ENCODE data around the gene ADIPOR2.
A peak's percentile ranks its signal among the peaks of the same experiment; 100 is the strongest.
"Not testable (repeated sequence)": the region's sequence is repeated elsewhere in the genome, so short reads cannot be mapped to it uniquely, and the experiment has no call there.

ADIPOR2 gene

GRCh38 chr12:1705774-1706631, 15.1 kb downstream of the ADIPOR2 start:
- DNase-seq (ENCODE audit: low read depth), result peak; percentile 14
- no peak overlapping the region for H3K4me3 ChIP-seq (ENCODE audit: low read depth, low read length)
- no peak for TF ChIP-seq MYC (IDR thresholded peaks at IDR 0.05; ENCODE audit: low read depth, low read length)
- no peak for TF ChIP-seq CTCF (IDR thresholded peaks at IDR 0.05; ENCODE audit: low read depth, low read length)
- TF ChIP-seq POLR2A (IDR thresholded peaks at IDR 0.05; ENCODE audit: extremely low read depth, insufficient read length), result no peak
- TF ChIP-seq MAX (IDR thresholded peaks at IDR 0.05; ENCODE audit: low read depth, low read length), result no peak

GRCh38 chr12:1706632-1706980, 15.7 kb downstream of the ADIPOR2 start:
- no peak overlapping the region for H3K4me3 ChIP-seq (ENCODE audit: low read depth, low read length)
- TF ChIP-seq MYC (IDR thresholded peaks at IDR 0.05; ENCODE audit: low read depth, low read length) (no peak), POLR2A (IDR thresholded peaks at IDR 0.05; ENCODE audit: extremely low read depth, insufficient read length) (no peak), CTCF (IDR thresholded peaks at IDR 0.05; ENCODE audit: low read depth, low read length) (no peak), MAX (IDR thresholded peaks at IDR 0.05; ENCODE audit: low read depth, low read length) (no peak)
- DNase-seq (ENCODE audit: low read depth), result no peak

GRCh38 chr12:1707051-1707450, 16.2 kb downstream of the ADIPOR2 start:
- H3K4me3 ChIP-seq (ENCODE audit: low read depth, low read length), result no peak overlapping the region
- no peak for TF ChIP-seq MYC (IDR thresholded peaks at IDR 0.05; ENCODE audit: low read depth, low read length)
- no peak for TF ChIP-seq POLR2A (IDR thresholded peaks at IDR 0.05; ENCODE audit: extremely low read depth, insufficient read length)
- TF ChIP-seq MAX (IDR thresholded peaks at IDR 0.05; ENCODE audit: low read depth, low read length), result no peak
- no peak for TF ChIP-seq CTCF (IDR thresholded peaks at IDR 0.05; ENCODE audit: low read depth, low read length)
- no peak for DNase-seq (ENCODE audit: low read depth)

GRCh38 chr12:1709968-1710367, 19.1 kb downstream of the ADIPOR2 start:
- H3K4me3 ChIP-seq (ENCODE audit: low read depth, low read length), result not testable (repeated sequence)

GRCh38 chr12:1710870-1711269, 20.0 kb downstream of the ADIPOR2 start:
- not testable (repeated sequence) for DNase-seq (ENCODE audit: low read depth); H3K4me3 ChIP-seq (ENCODE audit: low read depth, low read length)

More at GRCh38 chr12:1709968-1710367, 19.1 kb downstream of the ADIPOR2 start:
- DNase-seq (ENCODE audit: low read depth), result not testable (repeated sequence)

- DNase-seq (ENCODE audit: low read depth), result peak; percentile 66
- not testable (repeated sequence) for H3K4me3 ChIP-seq (ENCODE audit: low read depth, low read length)
Observed at GRCh38 chr12:1711536-1712211, 20.8 kb downstream of the ADIPOR2 start.

- H3K4me3 ChIP-seq (ENCODE audit: low read depth, low read length); DNase-seq (ENCODE audit: low read depth): not testable (repeated sequence)
Observed at GRCh38 chr12:1712305-1712704, 21.4 kb downstream of the ADIPOR2 start.

- H3K4me3 ChIP-seq (ENCODE audit: low read depth, low read length); DNase-seq (ENCODE audit: low read depth): not testable (repeated sequence)
Observed at GRCh38 chr12:1712852-1713251, 22.0 kb downstream of the ADIPOR2 start.

- DNase-seq (ENCODE audit: low read depth); H3K4me3 ChIP-seq (ENCODE audit: low read depth, low read length): not testable (repeated sequence)
Observed at GRCh38 chr12:1713783-1714348, 23.0 kb downstream of the ADIPOR2 start.

- not testable (repeated sequence) for H3K4me3 ChIP-seq (ENCODE audit: low read depth, low read length); DNase-seq (ENCODE audit: low read depth)
Observed at GRCh38 chr12:1715459-1715858, 24.6 kb downstream of the ADIPOR2 start.
